HFF-Myc (cell line): ENCODE results near the gene PHLDA3.
A peak's percentile ranks its signal among the peaks of the same experiment; 100 is the strongest.

Source experiments
- DNase-seq: peaks from one replicate; pipeline ENCODE4 v3.0.0-alpha.2; 2011; ENCODE audit warnings: low read depth; ENCODE audit errors: extremely low read depth
- H3K4me3 ChIP-seq: replicated peaks from 2 replicates; pipeline ENCODE4 v1.5.1; 2011; ENCODE audit warnings: low read depth, mild to moderate bottlenecking, control low read depth, low read length
- CTCF ChIP-seq: IDR thresholded peaks from 2 replicates; pipeline ENCODE4 v1.5.1; 2012; ENCODE audit warnings: mild to moderate bottlenecking, low read depth, low read length, control low read depth; ENCODE audit errors: missing control alignments

PHLDA3 gene

GRCh38 chr1:201487742-201488141 lies 18.8 kb upstream of the PHLDA3 start:
- TF ChIP-seq CTCF, result no peak
- no peak overlapping the region for H3K4me3 ChIP-seq
- no peak for DNase-seq

- no peak for TF ChIP-seq CTCF
- H3K4me3 ChIP-seq, result no peak overlapping the region
Measured at GRCh38 chr1:201486187-201486586, 17.2 kb upstream of the PHLDA3 start.

GRCh38 chr1:201485184-201485774 lies 16.3 kb upstream of the PHLDA3 start:
- no peak for DNase-seq
- H3K4me3 ChIP-seq, result no peak overlapping the region
- TF ChIP-seq CTCF, result no peak

More at GRCh38 chr1:201486187-201486586, 17.2 kb upstream of the PHLDA3 start:
- DNase-seq, result no peak

- DNase-seq, result no peak
- no peak for TF ChIP-seq CTCF
- no peak overlapping the region for H3K4me3 ChIP-seq
Measured at GRCh38 chr1:201483373-201483949, 14.5 kb upstream of the PHLDA3 start.

GRCh38 chr1:201482755-201483154 lies 13.8 kb upstream of the PHLDA3 start:
- DNase-seq, result no peak
- no peak for TF ChIP-seq CTCF
- no peak overlapping the region for H3K4me3 ChIP-seq

- H3K4me3 ChIP-seq, result no peak overlapping the region
- peak; percentile 45 for DNase-seq
- peak; percentile 86 for TF ChIP-seq CTCF
Measured at GRCh38 chr1:201481761-201482493, 12.9 kb upstream of the PHLDA3 start.
